Fibroblast of mammary gland (primary cell): ENCODE measurements around the gene TLCD3A.
"Not testable (repeated sequence)": the region's sequence is repeated elsewhere in the genome, so short reads cannot be mapped to it uniquely, and the experiment has no call there.

Experiments used
- DNase-seq: peaks from one replicate; pipeline ENCODE4 v3.0.0-alpha.2; 2010; ENCODE audit warnings: low read depth
- H3K4me3 ChIP-seq: 2 replicates; pipeline ENCODE4 v1.5.1; 2011; ENCODE audit warnings: low read depth, mild to moderate bottlenecking, low read length, moderate library complexity; ENCODE audit not compliant: control insufficient read depth
- CTCF ChIP-seq: conservative IDR thresholded peaks from 2 replicates; pipeline ENCODE4 v1.5.1; 2011; ENCODE audit warnings: low read depth, low read length, inconsistent platforms; ENCODE audit not compliant: control insufficient read depth, insufficient read depth

Gene TLCD3A

GRCh38 chr17:742147-742793, 9.9 kb downstream of the TLCD3A start:
- TF ChIP-seq CTCF, result no peak
- no peak for DNase-seq
- no peak overlapping the region for H3K4me3 ChIP-seq

GRCh38 chr17:743139-743538, 10.7 kb downstream of the TLCD3A start:
- TF ChIP-seq CTCF, result no peak
- H3K4me3 ChIP-seq, result no peak overlapping the region
- no peak for DNase-seq

- TF ChIP-seq CTCF, result no peak
- no peak for DNase-seq
- H3K4me3 ChIP-seq, result no peak overlapping the region
Observed at GRCh38 chr17:744937-745336, 12.5 kb downstream of the TLCD3A start.

GRCh38 chr17:745406-745805, 13.0 kb downstream of the TLCD3A start:
- TF ChIP-seq CTCF, result no peak
- H3K4me3 ChIP-seq, result no peak overlapping the region
- DNase-seq, result no peak

- H3K4me3 ChIP-seq, result no peak overlapping the region
- no peak for DNase-seq
- no peak for TF ChIP-seq CTCF
Observed at GRCh38 chr17:746181-746580, 13.8 kb downstream of the TLCD3A start.

- no peak overlapping the region for H3K4me3 ChIP-seq
- no peak for DNase-seq
- no peak for TF ChIP-seq CTCF
Observed at GRCh38 chr17:746783-747629, 14.6 kb downstream of the TLCD3A start.

- not testable (repeated sequence) for H3K4me3 ChIP-seq
Observed at GRCh38 chr17:748604-749003, 16.2 kb downstream of the TLCD3A start.

GRCh38 chr17:749359-749758, 17.0 kb downstream of the TLCD3A start:
- not testable (repeated sequence) for H3K4me3 ChIP-seq, DNase-seq

More at GRCh38 chr17:748604-749003, 16.2 kb downstream of the TLCD3A start:
- not testable (repeated sequence) for DNase-seq
